NCI-H1417 (cell line): Measurements from ENCODE around the gene CAPNS2.
"Not testable (repeated sequence)": the region's sequence is repeated elsewhere in the genome, so short reads cannot be mapped to it uniquely, and the experiment has no call there.

ENCODE experiments used
- DNase-seq, 3 experiments: peaks; one replicate each; lab custom pipeline; 2025; lab: John Stamatoyannopoulos, UW

CAPNS2 gene

GRCh38 chr16:55568207-55568606 lies 1.7 kb downstream of the CAPNS2 start:
- DNase-seq, result no peak

GRCh38 chr16:55569025-55569424 lies 2.5 kb downstream of the CAPNS2 start:
- DNase-seq, result peak in 2 of 3 experiments; percentile 4 to 54

- no peak for DNase-seq
These were observed 3.7 kb downstream of the CAPNS2 start for GRCh38 chr16:55570159-55570558.

GRCh38 chr16:55571191-55571897 lies 4.9 kb downstream of the CAPNS2 start:
- peak in 2 of 3 experiments; percentile 8 to 12 for DNase-seq

GRCh38 chr16:55572439-55572838 lies 6.0 kb downstream of the CAPNS2 start:
- DNase-seq, result peak in 1 of 3 experiments; percentile 2

GRCh38 chr16:55574811-55575210 lies 8.3 kb downstream of the CAPNS2 start:
- no peak for DNase-seq

GRCh38 chr16:55575496-55575895 lies 9.0 kb downstream of the CAPNS2 start:
- no peak for DNase-seq

- no peak for DNase-seq
These were observed 9.9 kb downstream of the CAPNS2 start for GRCh38 chr16:55576384-55576783.

- DNase-seq, result no peak
These were observed 11.4 kb downstream of the CAPNS2 start for GRCh38 chr16:55577887-55578286.

GRCh38 chr16:55585631-55586030 lies 19.1 kb downstream of the CAPNS2 start:
- peak in 2 of 3 experiments; percentile 39 to 83 for DNase-seq

GRCh38 chr16:55588799-55589198 lies 22.3 kb downstream of the CAPNS2 start:
- DNase-seq, result no peak

GRCh38 chr16:55592306-55592705 lies 25.8 kb downstream of the CAPNS2 start:
- DNase-seq, result no peak

GRCh38 chr16:55597928-55598327 lies 31.4 kb downstream of the CAPNS2 start:
- DNase-seq, result no peak

- no peak for DNase-seq
These were observed 39.4 kb downstream of the CAPNS2 start for GRCh38 chr16:55605754-55606336.

GRCh38 chr16:55613613-55614335 lies 47.3 kb downstream of the CAPNS2 start:
- DNase-seq, result no peak

- DNase-seq, result no peak
These were observed 48.6 kb downstream of the CAPNS2 start for GRCh38 chr16:55615071-55615470.

- not testable (repeated sequence) for DNase-seq
These were observed 49.2 kb downstream of the CAPNS2 start for GRCh38 chr16:55615670-55616069.
